ENCODE data around the gene ISG15.
A peak's percentile ranks its signal among the peaks of the same experiment; 100 is the strongest.
"Not testable (repeated sequence)": the region's sequence is repeated elsewhere in the genome, so short reads cannot be mapped to it uniquely, and the experiment has no call there.

ISG15 gene

DNA sequence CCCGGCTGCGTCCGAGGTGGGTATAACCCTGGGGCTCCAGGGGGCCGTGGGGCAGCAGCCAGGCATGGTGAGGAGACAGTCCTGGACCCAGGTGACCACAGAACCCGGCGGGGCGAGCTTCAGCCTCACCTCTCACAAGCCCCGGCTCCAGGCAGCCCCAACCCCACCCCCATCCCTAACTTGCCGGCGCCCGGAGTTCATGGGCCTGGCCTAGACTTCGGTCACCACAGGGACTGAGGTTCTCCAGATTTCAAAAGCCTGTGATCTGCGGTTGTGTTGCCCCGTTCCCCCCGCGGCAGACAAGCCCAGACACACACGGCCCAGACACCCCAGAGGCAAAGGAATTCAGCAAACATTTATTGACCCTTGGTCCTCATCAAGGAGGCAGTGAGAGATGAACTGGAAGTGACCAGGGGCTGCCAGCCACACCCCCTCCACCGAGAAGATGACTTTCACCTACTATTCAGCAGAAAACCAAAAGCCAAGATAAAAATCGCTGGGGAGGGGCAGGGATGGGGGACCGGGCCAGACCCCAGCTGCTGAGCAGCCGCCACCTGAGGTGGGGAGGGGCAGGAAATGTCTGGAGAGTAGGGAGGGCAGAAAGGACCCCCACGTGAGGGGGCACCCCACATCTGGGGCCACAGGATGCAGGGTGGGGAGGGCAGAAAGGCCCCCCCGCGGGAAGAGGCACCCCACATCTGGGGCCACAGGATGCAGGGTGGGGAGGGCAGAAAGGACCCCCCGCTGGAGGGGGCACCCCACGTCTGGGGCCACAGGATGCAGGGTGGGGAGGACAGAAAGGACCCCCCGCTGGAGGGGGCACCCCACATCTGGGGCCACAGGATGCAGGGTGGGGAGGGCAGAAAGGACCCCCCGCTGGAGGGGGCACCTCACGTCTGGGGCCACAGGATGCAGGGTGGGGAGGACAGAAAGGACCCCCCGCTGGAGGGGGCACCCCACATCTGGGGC lies 17.3 kb upstream of the ISG15 start:
- no peak for DNase-seq

DNA sequence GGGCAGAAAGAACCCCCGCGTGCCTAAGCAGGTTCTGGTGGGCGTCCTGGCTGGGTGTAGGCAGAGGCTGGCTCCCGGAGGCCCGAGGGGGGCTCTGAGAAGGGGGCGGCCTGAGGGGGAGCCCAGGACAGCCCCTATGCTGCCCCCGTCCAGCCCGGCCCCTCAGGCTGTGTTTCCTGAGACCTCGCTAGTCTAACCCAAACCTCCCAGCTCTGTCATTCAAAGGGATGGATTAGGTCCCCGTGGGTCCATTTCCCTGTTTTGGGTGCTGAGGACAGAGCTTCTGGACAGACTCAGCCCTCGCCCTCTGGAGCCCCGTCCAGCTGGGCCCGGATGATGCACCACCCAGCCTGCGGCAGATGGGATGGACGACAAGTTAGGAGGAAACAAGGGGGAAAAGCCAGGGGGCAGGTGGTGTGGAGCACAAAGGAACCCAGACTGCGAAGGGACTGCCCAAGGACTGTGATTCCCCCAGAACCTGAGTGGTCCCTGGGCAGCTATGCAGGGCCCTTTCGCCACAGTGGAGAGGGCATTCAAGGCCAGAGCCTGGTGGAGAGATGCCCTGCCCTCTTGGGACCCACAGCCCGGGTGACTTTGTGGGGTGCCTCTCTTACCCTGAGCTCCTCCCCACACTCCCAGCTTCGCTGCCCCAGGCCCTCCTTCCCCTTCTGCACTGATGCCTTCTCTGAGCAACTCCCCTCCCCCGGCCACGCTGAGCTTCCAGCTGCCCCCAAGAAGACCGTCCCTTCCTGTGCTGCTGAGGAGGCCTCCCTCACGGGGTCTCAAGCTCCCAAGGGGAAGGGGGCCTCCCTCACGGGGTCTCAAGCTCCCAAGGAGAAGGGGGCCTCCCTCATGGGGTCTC lies 16.2 kb upstream of the ISG15 start:
- no peak for DNase-seq

DNA sequence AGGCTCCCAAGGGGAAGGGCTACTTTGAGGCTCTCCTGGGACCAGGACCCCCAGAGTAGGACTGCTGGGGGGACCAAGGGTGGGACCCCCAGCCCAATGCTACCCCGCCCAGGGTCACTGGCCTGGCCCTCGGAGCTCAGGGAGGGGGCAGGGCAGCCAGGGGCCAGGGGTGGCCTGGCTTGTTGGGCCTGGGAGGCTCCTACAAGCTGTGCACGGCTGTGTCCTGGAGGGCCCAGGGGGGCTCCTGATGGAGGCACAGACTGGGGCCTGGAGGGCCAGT lies 15.6 kb upstream of the ISG15 start:
- DNase-seq, result no peak

DNA sequence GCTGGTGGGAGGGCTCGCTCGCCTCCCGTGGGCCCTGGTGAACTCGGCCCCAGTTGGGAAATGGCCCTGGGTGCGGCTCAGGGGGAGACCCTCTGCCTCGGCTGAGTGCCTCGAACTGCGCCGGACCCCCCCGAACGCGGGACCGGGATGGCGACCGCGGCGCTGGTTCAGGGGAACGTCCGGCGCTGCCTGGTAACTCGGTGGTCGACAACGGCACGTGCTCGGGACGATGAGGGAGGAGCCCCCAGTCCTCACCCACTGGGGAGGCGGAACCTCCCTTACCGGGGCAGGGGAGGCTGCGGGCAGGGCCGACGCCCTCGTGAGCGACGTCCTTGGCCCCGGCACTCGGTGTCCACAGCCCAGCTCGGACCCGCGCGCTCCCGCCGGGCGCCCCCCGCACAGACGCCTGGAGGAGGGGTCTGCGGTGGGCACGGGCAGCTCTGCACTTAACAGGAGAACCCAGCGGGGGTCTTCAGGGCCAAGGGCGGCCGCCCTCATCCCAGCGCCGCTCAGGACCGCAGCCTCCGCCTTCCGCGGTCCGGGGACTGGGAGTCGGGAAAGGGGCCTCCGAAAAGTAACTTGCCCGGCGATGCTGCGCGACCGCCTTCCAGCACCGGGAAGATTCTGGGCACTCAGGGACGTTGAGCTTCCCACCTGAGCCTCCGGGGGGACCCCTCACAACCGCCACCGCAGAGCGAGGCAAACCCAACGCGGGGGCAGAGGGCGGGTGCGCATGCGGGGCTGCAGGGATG lies 15.1 kb upstream of the ISG15 start:
- DNase-seq, result no peak

DNA sequence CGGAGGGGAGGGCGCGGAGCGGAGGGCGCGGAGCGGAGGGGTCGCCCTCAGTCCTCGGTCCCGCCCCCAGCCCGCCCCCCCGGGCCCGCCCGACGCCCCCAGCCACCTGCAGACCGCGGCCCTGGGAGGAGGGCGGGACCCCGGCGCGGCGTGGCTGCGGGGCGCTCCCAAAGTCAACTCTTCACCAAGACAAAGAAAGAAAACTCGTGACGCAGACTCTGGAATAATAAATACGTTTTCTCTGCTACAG lies 14.6 kb upstream of the ISG15 start:
- DNase-seq, result no peak

DNA sequence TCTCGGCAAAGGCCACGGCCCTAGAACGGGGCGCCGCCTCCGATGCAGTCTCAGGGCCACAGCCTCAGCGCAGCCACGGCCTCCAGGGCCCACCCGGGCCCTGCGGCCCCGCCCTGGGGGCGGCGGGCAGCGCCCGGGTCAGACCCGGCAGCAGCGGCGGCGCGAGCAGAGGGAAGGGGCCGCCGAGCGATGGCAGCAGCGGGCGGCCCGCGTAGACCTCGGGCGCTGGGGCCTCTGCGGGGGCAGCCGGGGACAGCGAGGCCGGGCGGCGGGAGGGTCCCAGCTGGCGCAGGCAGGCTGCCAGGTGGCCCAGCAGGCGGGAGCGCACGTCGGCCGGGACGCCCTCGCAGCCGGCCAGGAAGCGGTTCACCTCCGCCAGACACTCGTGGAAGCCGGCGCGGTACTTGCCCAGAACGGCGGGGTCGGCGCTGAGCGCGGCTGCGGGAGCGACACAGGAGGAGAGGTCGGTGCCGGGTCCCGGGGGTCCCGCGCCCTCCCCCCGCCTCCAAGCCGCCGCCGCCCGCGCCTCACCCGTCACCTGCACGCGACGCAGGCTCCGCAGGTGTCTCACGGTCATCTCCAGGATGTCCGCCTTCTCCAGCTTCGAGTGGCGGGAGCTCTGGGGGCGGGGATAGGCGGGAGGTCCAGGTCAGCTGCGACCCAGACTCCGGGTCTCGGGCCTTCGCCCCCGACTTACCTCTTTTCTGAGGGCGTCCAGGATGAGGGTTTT lies 14.1 kb upstream of the ISG15 start:
- DNase-seq, result peak in 1 of 2 experiments; percentile 37

DNA sequence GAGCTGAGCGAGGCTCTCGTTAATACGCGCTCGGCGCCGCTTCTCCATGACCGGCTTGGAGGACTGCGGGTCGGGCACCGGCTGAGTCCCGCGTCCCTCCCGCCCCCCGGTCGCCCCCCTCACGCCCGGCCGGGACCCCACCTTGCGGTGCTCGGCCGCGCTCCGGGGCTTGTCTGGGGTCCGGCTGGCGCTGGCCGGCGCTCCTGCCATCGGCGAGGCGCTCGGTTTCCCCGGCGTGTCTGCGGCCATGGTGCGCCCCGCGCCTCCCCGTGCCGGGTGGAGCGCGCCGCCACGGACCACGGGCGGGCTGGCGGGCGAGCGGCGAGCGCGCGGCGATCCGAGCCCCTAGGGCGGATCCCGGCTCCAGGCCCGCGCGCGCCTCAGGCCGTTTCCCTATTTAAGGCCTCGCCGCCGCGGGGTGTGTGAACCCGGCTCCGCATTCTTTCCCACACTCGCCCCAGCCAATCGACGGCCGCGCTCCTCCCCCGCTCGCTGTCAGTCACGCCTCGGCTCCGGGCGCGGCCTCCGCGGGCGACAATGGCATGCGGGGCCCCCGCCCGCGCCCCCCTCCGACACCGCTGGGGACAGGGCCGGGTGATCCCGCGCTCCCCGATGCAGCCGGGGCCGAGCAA lies 13.5 kb upstream of the ISG15 start, which contains the start of gene HES4:
HES4 (minus strand) TSS at position 373 of the 632 bp plus-strand sequence; CDS start at position 249, 124 bp downstream.
- peak; percentile 58 to 75 for DNase-seq

DNA sequence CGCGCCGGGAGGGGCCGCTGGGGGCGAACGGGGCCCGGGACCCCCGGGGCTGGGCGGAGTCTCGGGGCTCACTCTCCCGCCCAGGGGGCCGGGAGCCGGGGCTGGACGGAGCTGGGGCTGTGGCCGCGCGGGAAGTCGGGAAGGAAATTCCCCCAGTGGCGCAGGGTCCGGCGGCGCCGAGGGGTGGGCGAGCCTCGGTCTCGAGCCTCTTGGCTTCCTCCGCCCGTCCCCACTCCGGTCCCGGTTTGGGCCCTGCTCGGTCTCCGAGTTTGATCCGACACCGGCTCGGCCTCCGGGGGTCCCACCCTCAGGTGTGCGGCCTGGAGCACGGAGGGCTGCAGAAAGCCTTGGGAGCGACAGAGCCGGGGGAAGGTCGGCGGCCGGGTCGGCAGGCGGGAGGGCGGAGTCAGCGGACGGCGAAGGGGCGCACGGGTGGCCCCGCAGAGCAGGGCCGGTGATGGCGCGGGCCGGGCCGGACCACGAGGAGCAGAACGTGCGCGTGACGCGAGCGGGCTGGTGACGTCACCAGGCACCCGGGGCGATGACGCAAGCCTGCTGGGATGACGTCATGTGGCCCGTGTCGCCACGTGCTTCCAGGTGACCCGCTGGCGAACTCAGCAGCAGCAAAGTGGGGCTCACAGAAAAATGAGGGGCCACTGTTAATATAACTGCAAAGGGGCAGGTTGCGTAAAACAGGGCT lies 12.8 kb upstream of the ISG15 start:
- peak in 1 of 2 experiments; percentile 63 for DNase-seq

DNA sequence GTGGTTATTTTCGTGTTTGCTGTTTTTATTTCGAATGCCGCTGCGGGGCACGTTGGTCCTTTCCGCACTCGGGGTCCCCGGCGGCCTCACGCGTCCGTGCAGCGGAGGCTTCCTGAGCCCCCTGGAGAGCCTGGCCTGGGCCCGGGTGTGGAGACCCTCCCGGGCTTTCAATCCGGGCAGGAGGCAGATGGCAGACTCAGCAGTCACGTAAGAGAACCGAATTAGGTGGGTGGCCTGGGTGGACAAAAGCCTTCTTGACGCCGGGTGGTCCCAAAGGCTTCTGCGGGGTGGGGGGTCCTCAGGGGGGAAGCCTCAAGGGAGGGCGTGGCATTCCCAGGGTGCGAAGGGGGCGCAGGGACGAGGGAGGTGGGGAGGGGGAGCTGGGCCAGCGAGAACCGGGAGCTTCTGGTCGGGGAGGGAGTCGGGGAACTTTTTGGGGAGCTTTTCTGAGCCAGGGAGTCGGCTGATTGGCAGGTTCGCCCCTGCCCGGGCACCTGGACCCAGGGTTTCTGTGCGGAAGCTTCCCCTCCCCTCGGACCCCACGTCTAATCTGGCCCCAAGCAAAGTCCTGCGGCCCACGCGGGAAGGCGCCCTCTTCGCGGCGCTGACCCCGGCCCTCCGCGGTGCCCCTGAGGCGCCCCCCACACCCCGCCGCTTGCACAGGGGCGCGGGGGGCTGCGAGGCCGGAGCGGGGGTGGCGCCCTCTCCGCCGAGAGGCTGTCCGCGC lies 12.1 kb upstream of the ISG15 start:
- no peak for DNase-seq

DNA sequence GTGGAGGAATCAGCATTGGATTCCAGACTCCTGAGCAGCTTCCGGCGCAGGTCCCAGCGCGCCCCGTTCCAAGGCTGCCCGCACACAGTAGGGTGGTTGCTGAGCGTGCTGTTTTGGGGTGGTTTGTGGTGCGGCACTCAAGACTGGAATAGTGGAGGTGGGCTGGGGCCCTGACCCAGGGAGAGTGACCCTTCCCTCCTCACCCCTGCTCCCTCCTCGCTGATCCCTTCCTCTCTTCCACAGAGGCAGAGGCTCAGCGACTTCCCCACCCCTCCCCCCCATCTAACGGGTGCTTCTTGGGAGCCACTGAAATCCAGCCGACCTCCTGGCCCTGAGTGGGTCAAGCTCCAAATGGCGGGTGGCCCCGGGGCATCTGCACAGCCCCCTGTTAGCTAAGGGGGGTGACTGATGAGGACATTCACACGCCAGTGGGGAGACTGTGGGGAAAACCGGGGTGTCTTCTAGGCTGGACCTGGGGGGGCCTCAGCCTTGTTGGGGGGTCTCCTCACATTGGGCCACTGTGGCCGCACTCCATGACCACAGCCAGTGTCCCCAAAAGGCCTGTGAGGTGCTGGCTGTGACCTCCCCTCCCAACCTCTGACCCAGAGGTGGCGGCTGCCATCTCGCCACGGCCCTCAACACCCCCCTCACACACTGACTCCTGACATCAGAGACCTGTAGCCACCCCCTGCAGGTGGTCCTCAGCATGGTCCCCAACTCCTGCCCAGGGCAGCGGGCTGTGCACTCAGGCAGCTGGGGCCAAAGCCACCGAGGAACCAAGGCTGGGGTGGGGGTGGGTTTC lies 9.5 kb upstream of the ISG15 start:
- DNase-seq, result no peak

DNA sequence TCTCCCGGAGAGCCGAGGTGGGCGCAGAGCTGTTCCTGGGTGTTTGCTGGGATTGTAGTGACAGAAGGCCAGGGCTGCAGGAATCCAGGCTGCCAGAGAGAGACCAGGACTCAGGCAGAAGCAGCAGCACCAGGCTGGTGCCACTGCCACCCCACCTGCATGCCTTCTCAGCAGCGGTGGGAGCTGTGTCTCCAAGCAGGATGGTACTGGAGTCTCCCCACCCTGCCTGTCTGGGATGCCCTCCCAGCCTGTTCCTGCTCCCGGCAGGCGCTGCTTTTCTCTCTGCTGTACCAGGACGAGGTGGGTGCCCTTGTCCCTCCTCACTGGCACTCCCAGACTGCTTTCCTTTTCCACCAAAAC lies 8.9 kb upstream of the ISG15 start:
- no peak for DNase-seq

DNA sequence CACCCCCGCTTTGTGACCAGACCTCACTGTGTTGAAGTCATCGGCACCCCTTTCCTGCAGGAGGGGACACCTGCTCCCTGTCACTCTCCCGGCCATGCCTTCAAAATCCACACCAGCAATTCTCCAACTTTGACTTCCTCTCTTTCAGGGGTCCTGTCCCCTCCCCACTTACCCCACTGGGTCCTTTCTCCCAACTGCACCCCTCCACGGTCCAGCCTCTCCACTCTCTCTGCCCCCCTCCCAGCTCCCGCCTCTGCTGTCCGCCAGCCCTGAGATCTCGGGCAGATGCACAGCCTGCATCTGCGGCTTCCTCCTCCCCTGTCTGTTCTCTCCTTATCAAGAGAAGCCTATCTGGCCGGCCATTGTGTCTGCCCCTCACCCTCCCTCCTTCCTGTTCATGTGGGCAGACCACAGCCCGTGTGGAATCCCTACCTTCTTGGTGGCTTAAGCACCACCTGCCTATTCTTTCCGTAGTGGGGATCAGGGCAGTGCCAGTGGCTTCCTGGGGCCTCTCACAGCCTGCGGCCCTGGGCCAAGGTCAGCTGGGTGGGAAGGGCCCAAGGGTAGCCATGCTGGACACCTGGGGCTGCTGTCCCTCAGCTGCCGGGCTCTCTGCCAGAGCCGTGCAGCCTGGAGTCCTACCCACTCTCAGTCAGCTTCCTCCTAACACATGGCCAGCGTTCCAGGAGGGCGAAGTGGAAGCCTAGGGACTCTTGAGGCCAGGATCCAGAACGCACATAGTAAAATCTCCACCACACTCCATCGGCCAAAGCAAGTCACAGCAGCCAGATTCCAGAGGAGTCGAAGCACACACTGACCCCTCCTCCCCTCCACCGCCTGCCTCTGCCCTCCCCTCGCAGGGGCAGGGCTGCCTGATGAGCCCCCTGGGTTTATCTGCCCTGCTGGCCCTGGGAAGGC lies 8.3 kb upstream of the ISG15 start:
- no peak for DNase-seq

DNA sequence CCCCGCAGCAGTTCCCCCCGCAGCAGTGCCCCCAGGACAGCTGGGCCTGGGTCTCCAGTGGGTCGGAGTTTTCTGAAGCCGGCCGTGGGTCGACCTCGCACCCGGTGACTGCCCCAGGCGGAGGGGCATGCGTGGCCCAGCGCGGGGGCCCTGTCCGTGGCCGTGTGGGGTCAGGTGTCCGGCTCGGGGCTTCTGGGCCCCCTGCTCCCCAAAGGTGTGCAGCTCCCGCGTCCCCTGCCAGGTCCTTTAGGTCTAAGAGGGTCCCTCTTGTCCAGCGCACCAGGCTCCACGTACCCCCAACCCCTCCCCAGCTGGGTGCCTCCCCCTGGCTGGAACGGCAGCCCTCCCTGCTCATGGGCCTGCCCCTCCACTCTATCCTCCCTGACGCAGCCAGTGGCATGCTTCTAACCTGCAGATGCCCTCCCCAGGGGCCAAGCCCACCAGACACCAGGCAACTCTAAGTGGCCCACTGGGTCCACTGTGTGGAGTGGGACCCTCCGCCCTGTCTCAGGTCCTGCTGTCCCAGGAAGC lies 7.5 kb upstream of the ISG15 start:
- DNase-seq, result no peak

DNA sequence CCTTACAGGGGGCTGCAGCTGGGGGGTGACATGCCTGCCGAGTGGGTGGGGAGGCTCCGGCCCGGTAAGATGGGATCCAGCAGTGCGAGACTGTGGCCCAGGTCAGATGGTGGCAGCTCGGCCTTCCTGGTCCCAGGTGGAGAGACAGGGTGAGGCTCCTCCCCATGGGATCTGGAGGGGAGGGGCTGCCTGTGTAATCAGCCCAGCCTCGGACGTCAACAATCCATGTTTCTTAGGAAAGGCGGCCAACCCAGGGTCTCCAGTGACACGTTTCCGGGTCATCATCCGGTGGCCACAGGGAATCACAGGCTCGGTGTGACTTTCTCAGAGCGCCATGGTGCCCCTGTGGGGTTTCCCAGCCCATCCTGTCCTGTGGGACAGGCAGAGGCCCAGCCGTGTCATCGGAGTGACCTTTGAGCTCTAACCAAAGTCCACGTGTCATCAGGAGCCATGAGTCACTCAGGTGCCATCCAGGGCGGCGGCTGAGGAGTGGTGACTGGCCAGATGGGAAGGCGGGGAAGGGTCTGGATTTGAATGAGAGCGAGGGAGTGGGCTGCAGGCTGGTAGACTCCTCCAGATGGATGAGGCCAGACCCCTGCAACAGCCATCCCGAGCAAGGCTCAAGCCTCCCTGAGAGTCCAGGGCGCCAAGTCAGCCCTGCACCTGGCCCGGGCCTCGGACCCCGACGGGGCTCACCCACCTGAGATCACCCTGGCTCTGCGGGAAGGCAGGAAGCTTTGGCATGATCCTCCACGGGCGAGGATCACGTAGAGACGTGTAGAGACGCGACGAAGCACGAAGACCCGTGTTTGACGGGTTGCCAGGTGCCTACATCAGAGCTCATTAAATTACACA lies 6.8 kb upstream of the ISG15 start:
- no peak for DNase-seq

DNA sequence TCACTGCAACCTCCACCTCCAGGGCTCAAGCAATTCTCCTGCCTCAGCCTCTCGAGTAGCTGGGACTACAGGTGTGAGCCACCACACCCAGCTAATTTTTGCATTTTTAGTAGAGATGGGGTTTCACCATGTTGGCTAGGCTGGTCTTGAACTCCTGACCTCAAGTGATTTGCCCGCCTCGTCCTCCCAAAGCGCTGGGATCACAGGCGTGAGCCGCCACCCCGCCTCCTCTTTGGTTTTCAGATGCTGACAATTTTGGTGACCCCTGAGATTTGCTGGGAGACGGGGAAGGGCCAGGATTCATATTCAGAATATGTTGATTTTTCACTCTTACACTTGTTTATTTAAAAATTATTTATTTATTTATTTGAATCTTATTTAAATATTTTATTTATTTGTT lies 3.2 kb upstream of the ISG15 start:
- not testable (repeated sequence) for DNase-seq

DNA sequence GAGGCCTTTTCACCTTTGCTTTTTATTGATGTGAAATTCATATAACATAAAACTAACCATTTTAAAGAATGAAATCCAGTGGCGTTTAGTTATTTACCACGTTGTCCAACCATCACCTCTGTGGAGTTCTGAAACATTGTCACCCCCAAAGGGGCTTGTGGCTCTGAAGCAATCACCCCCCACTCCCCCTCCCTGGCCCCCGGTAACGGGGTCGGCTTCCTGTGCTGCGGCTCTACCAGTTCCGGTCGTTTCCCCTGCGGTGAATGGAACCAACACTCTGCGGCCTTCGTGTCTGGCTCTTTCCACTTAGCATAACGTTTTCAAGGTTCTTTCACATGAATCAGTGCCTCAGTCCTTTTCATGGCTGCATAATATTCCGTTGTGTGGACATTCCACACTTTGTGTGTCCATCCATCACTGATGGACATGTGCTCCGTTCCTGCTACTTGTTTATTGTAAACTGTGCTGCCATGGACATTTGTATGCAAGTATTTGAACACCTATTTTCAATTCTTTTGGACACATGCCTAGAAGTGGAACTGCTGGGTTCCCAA lies 1.8 kb upstream of the ISG15 start:
- no peak for DNase-seq

DNA sequence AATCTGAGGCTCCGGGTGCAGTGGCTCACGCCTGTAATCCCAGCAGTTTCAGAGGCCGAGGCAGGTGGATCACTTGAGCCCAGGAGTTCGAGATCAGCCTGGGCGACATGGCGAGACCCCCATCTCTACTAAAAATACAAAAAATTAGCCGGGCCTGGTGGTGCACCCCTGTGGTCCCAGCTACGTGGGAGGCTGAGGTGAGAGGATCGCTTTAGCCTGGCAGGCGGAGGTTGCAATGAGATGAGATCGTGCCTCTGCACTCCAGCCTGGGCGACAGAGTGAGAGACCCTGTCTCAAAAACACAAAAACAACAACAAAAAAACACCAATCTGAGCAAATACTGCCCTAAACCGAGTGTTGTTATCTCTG lies 577 bp upstream of the ISG15 start:
- not testable (repeated sequence) for DNase-seq
